IMR-90 (cell line): Measurements from ENCODE around the gene CSGALNACT2. TPM values are rescaled to one million over a fixed set of nuclear protein-coding genes. Genes with fewer than 3 reads are reported as not detected.

Source experiments
- ATAC-seq: fragments of 200-7000 bp; cut with Tn5 transposase; 2 replicates; pipeline ENCODE4 v1.9.1; 2020; ENCODE audit warnings: low read depth, mild to moderate bottlenecking, moderate library complexity
- BruUV-seq: library from RNA; stranded (reverse); fragments of 400-500 nt; replicated peaks from 2 replicates; lab custom pipeline; 2021; lab: Mats Ljungman, UMichigan
- CTCF ChIA-PET: fragments of 300-600 bp; formaldehyde crosslinking; extraction: SDS; loops from one replicate; lab custom pipeline; 2021; ENCODE audit warnings: antibody characterized with exemption; lab: Yijun Ruan, JAX
- POLR2A ChIA-PET: fragments of 300-600 bp; sonication (Branson Sonifier 250); formaldehyde crosslinking; loops from one replicate; lab custom pipeline; 2022; ENCODE audit warnings: antibody characterized with exemption; ENCODE audit not compliant: unreplicated experiment; lab: Charles Lee
- DNase-seq: peaks from one replicate; pipeline ENCODE4 v3.0.0; 2013
- H2AFZ ChIP-seq: replicated peaks from 2 replicates; pipeline ENCODE3; 2013; ENCODE audit warnings: low read length, mild to moderate bottlenecking; ENCODE audit not compliant: poor library complexity
- H2AK5ac ChIP-seq: 2 replicates; pipeline ENCODE4 v1.6.1; 2013; ENCODE audit warnings: low read depth, low read length, inconsistent platforms
- H2AK9ac ChIP-seq: replicated peaks from 2 replicates; pipeline ENCODE3; 2013; ENCODE audit warnings: mild to moderate bottlenecking, low read depth, low read length, moderate library complexity; ENCODE audit not compliant: poor library complexity
- H2BK120ac ChIP-seq: 2 replicates; pipeline ENCODE4 v1.6.1; 2013; ENCODE audit warnings: low read depth, low read length, inconsistent platforms
- H2BK15ac ChIP-seq: 3 replicates; pipeline ENCODE4 v1.6.1; 2013; ENCODE audit warnings: low read depth, low read length, inconsistent platforms
- H2BK20ac ChIP-seq: 2 replicates; pipeline ENCODE4 v1.6.1; 2013; ENCODE audit warnings: low read depth, mild to moderate bottlenecking, inconsistent platforms, low read length, moderate library complexity
- H2BK5ac ChIP-seq: 2 replicates; pipeline ENCODE4 v1.6.1; 2013; ENCODE audit warnings: mild to moderate bottlenecking, low read depth, low read length, inconsistent platforms; ENCODE audit not compliant: poor library complexity, severe bottlenecking
- H3K14ac ChIP-seq: replicated peaks from 2 replicates; pipeline ENCODE4 v1.6.1; 2013; ENCODE audit warnings: low read depth, low read length, inconsistent platforms
- H3K18ac ChIP-seq: 2 replicates; pipeline ENCODE4 v1.6.1; 2013; ENCODE audit warnings: low read depth, low read length, control low read depth
- H3K23ac ChIP-seq: 2 replicates; pipeline ENCODE4 v1.6.1; 2013; ENCODE audit warnings: low read depth, low read length, inconsistent platforms
- H3K27ac ChIP-seq: 2 replicates; pipeline ENCODE4 v1.5.1; 2013; ENCODE audit warnings: mild to moderate bottlenecking, control low read depth, low read length; ENCODE audit not compliant: insufficient read depth
- H3K27me3 ChIP-seq: 2 replicates; pipeline ENCODE4 v1.6.1; 2013; ENCODE audit warnings: low read length; ENCODE audit not compliant: control insufficient read depth, insufficient read depth
- H3K36me3 ChIP-seq: 2 replicates; pipeline ENCODE4 v1.6.1; 2013; ENCODE audit warnings: low read length, mixed read lengths; ENCODE audit not compliant: control insufficient read depth, insufficient read depth
- H3K4ac ChIP-seq: 2 replicates; pipeline ENCODE4 v1.6.1; 2013; ENCODE audit warnings: low read depth, low read length, inconsistent platforms
- H3K4me1 ChIP-seq: 2 replicates; pipeline ENCODE4 v1.6.1; 2013; ENCODE audit warnings: low read length, mixed read lengths; ENCODE audit not compliant: control insufficient read depth, insufficient read depth
- H3K4me2 ChIP-seq: 2 replicates; pipeline ENCODE4 v1.6.1; 2013; ENCODE audit warnings: low read depth, mild to moderate bottlenecking, control low read depth, low read length, moderate library complexity
- H3K4me3 ChIP-seq: 2 replicates; pipeline ENCODE4 v1.5.1; 2013; ENCODE audit warnings: low read depth, mild to moderate bottlenecking, control low read depth, low read length, moderate library complexity; ENCODE audit not compliant: insufficient read depth
- H3K56ac ChIP-seq: 2 replicates; pipeline ENCODE4 v1.6.1; 2013; ENCODE audit warnings: low read length, inconsistent platforms; ENCODE audit not compliant: insufficient read depth; ENCODE audit errors: extremely low read depth
- H3K79me1 ChIP-seq, 2 experiments: 2 replicates each; pipeline ENCODE4 v1.6.1; 2013; ENCODE audit warnings: low read length in 2 of 2, inconsistent platforms in 1 of 2, low read depth in 1 of 2
- H3K9ac ChIP-seq: 2 replicates; pipeline ENCODE4 v1.6.1; 2013; ENCODE audit warnings: low read depth, low read length, control low read depth
- H3K9me1 ChIP-seq: 2 replicates; pipeline ENCODE4 v1.6.1; 2013; ENCODE audit warnings: low read length, inconsistent platforms; ENCODE audit not compliant: insufficient read depth
- H3K9me3 ChIP-seq: 2 replicates; pipeline ENCODE4 v1.6.1; 2013; ENCODE audit warnings: low read length; ENCODE audit not compliant: control insufficient read depth, insufficient read depth
- H4K20me1 ChIP-seq: 2 replicates; pipeline ENCODE4 v1.6.1; 2013; ENCODE audit warnings: low read length, inconsistent platforms; ENCODE audit not compliant: insufficient read depth
- H4K5ac ChIP-seq: 2 replicates; pipeline ENCODE4 v1.6.1; 2013; ENCODE audit warnings: mild to moderate bottlenecking, low read depth, low read length, control low read depth
- H4K8ac ChIP-seq, 2 experiments: 2 replicates each; pipeline ENCODE4 v1.6.1; 2013; ENCODE audit warnings: low read depth in 2 of 2, low read length in 2 of 2, control low read depth in 1 of 2, inconsistent platforms in 1 of 2
- H4K91ac ChIP-seq: 2 replicates; pipeline ENCODE4 v1.6.1; 2013; ENCODE audit warnings: low read depth, low read length, inconsistent platforms; ENCODE audit not compliant: insufficient read depth
- BHLHE40 ChIP-seq: fragments of 150-350 bp; IDR thresholded peaks from 2 replicates; pipeline ENCODE4 v1.6.1; 2016; ENCODE audit warnings: mild to moderate bottlenecking, low read depth, low read length
- CHD1 ChIP-seq: IDR thresholded peaks from 2 replicates; pipeline ENCODE4 v1.6.1; 2012; ENCODE audit warnings: low read depth, low read length, improper control_type of control experiment
- ELK1 ChIP-seq: fragments of 150-350 bp; IDR thresholded peaks from 2 replicates; pipeline ENCODE4 v1.6.1; 2016; ENCODE audit warnings: low read depth, mild to moderate bottlenecking, low read length, moderate library complexity, borderline replicate concordance
- MAFK ChIP-seq: IDR thresholded peaks from 2 replicates; pipeline ENCODE4 v1.6.1; 2012; ENCODE audit warnings: low read depth, low read length, improper control_type of control experiment
- MAZ ChIP-seq: IDR thresholded peaks from 2 replicates; pipeline ENCODE4 v1.6.1; 2012; ENCODE audit warnings: low read depth, mild to moderate bottlenecking, low read length, improper control_type of control experiment, moderate library complexity, borderline replicate concordance
- MXI1 ChIP-seq: IDR thresholded peaks from 2 replicates; pipeline ENCODE4 v1.6.1; 2012; ENCODE audit warnings: low read depth, mild to moderate bottlenecking, low read length, moderate library complexity, borderline replicate concordance
- RCOR1 ChIP-seq: IDR thresholded peaks from 2 replicates; pipeline ENCODE4 v1.6.1; 2012; ENCODE audit warnings: mild to moderate bottlenecking, low read length, improper control_type of control experiment; ENCODE audit not compliant: insufficient replicate concordance
- SMC3 ChIP-seq: fragments of 150-350 bp; IDR thresholded peaks from 2 replicates; pipeline ENCODE4 v1.6.1; 2016; ENCODE audit warnings: low read depth, mild to moderate bottlenecking, antibody characterized with exemption, low read length, moderate library complexity
- USF2 ChIP-seq: fragments of 150-350 bp; IDR thresholded peaks from 2 replicates; pipeline ENCODE4 v1.6.1; 2017; ENCODE audit warnings: mild to moderate bottlenecking, antibody characterized with exemption, low read length, low read depth
- WGBS, 2 experiments: methylation state at CpG; one replicate each; pipeline versions ENCODE4 v1.1.5 to v1.1.7; 2013; ENCODE audit warnings: missing lambda C conversion rate in 2 of 2; ENCODE audit not compliant: insufficient read length in 1 of 2; ENCODE audit errors: extremely low coverage in 2 of 2; 5-methylcytosine and 5-hydroxymethylcytosine counted together
- dilution Hi-C: fragments of 300-500 bp; cut with HindIII; formaldehyde crosslinking; loops from one replicate; pipeline ENCODE4 v1.14.3; 2018; ENCODE audit warnings: low sequenced_read_pairs; ENCODE audit not compliant: unreplicated experiment
- in situ Hi-C: fragments of 300-500 bp; cut with MboI; formaldehyde crosslinking; loops from 3 replicates; pipeline ENCODE4 v1.14.3; 2019; ENCODE audit warnings: low sequenced_read_pairs, inconsistent platforms, mixed read lengths
- intact Hi-C: fragments of 100-400 bp; cut with micrococcal nuclease; formaldehyde crosslinking; loops from 2 replicates; pipeline ENCODE4 v1.10.0; 2022
- polyA plus RNA-seq, 3 experiments: library from polyadenylated mRNA; depleted of rRNA; stranded (reverse); fragments of >200 nt; gene quantifications; 2 replicates each; pipeline ENCODE4 v1.2.3, GENCODE V29; 2012; ENCODE audit warnings: low replicate concordance in 1 of 3
- total RNA-seq: library from RNA; depleted of rRNA; stranded (reverse); fragments of >200 nt; gene quantifications from 2 replicates; pipeline ENCODE4 v1.2.3, GENCODE V29; 2012

CSGALNACT2 gene
- total and polyA plus RNA-seq, 2 of the 4 experiments (the other 2 are of a cell fraction), result 6.5 to 13.1 TPM

- WGBS, 2 experiments, result 61% methylated on average over 2 of the region's 5 CpGs; no CpG with 5 or more reads in 1 of the 2 experiments
- in situ Hi-C loops, result no loop called here
These were observed 34.4 kb downstream of the CSGALNACT2 start for GRCh38 chr10:43172645-43173044.

More at GRCh38 chr10:43172645-43173044, 34.4 kb downstream of the CSGALNACT2 start:
- dilution Hi-C loops, result no loop called here
- Histone ChIP-seq H3K27me3 (no peaks in the 10 kb centered on the region), H2AK9ac (no peak overlapping the region), H3K27ac (no peak overlapping the region), H3K56ac (no peak overlapping the region), H3K4ac (no peak overlapping the region), H2BK20ac (no peak overlapping the region), H3K4me3 (no peak overlapping the region), H2AFZ (no peak overlapping the region), H3K9me3 (no peaks in the 10 kb centered on the region), H4K8ac (no peak overlapping the region), H4K20me1 (no peaks in the 10 kb centered on the region; the same call in 1 of the 2 replicates), H2AK5ac (no peak overlapping the region), H3K23ac (no peak overlapping the region), H3K4me2 (no peak overlapping the region), H4K5ac (no peak overlapping the region), H3K4me1 (no peaks in the 10 kb centered on the region), H4K91ac (no peak overlapping the region), H2BK5ac (no peak overlapping the region), H3K9me1 (peaks cover 6% of the 10 kb centered on the region; the same call in 1 of the 2 replicates), H3K36me3 (peaks cover 24% of the 10 kb centered on the region), H3K14ac (no peak overlapping the region), H3K18ac (no peak overlapping the region), H2BK120ac (no peak overlapping the region), H3K9ac (no peak overlapping the region), H2BK15ac (no peak overlapping the region), H3K79me1 (peaks cover 11 to 16% of the 10 kb centered on the region in 2 experiments)
- ChIA-PET CTCF (interaction anchor here (0.6 kb wide), 1 partner anchor 45 kb away, joined by 4 read pairs; no protein-coding TSS in a partner anchor), POLR2A (no interaction called here)
- ATAC-seq, result no peak
- TF ChIP-seq MXI1 (no peak), BHLHE40 (no peak), MAFK (no peak), RCOR1 (no peak), USF2 (no peak), SMC3 (no peak), CHD1 (no peak), ELK1 (no peak), MAZ (no peak)
- BruUV-seq, result no TSS peak
- DNase-seq, result no peak
- intact Hi-C loops, result no loop called here
